ENCODE data around the gene LBH. TPM values are rescaled to one million over a fixed set of nuclear protein-coding genes. Genes with fewer than 3 reads are reported as not detected.

LBH gene
- total RNA-seq, 4 donors from 2014 or later, result 13.4 to 72.0 (median 42.6) TPM

DNA sequence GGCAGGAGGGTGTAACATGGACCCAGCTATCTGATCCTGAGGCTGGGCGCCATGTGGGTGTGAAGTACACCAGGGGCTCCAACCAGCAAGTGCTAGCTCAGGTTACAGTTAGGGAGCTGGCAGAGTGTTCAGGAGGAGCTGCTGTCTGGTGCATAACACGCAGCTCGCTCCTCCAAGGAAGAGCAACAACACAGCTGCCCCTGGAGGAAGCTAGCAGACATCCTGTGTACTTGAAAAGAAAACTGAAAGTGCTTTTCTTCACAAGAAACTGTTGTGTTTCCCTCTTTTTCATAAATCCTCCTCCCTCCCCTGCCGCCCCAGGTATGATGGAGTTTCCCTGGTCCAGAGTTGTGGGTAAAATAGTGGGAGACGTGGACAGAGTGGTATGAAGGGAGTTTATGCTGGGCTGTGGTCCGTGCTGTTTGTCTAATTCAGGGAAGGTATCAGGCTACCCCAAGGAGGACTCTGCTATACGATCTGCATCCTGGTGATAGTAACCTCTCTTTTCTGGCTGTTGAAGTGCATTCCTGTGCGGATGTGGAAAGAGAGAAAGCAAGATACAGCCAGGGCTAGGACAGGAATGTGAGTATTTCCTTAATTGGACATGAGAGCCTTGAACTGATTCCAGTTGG lies 6.1 kb upstream of the LBH start:
- H3K4me3 ChIP-seq (ENCODE audit: low read depth, poor library complexity, severe bottlenecking), result no peak overlapping the region
- intact Hi-C loops (cut with DNase I; ENCODE audit: low total_unique reads), result no loop called here
- TF ChIP-seq, protein P1, sequence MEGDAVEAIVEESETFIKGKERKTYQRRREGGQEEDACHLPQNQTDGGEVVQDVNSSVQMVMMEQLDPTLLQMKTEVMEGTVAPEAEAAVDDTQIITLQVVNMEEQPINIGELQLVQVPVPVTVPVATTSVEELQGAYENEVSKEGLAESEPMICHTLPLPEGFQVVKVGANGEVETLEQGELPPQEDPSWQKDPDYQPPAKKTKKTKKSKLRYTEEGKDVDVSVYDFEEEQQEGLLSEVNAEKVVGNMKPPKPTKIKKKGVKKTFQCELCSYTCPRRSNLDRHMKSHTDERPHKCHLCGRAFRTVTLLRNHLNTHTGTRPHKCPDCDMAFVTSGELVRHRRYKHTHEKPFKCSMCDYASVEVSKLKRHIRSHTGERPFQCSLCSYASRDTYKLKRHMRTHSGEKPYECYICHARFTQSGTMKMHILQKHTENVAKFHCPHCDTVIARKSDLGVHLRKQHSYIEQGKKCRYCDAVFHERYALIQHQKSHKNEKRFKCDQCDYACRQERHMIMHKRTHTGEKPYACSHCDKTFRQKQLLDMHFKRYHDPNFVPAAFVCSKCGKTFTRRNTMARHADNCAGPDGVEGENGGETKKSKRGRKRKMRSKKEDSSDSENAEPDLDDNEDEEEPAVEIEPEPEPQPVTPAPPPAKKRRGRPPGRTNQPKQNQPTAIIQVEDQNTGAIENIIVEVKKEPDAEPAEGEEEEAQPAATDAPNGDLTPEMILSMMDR (IDR thresholded peaks at IDR 0.05), result no peak
- no peak for TF ChIP-seq POLR2A (IDR thresholded peaks at IDR 0.05)
- peak in 1 of 2 donors; percentile 82 for DNase-seq (ENCODE audit: low spot score in 2 of 2)
- 11 to 18% methylated on average over 8 of the region's 8 CpGs for WGBS, 2 donors

DNA sequence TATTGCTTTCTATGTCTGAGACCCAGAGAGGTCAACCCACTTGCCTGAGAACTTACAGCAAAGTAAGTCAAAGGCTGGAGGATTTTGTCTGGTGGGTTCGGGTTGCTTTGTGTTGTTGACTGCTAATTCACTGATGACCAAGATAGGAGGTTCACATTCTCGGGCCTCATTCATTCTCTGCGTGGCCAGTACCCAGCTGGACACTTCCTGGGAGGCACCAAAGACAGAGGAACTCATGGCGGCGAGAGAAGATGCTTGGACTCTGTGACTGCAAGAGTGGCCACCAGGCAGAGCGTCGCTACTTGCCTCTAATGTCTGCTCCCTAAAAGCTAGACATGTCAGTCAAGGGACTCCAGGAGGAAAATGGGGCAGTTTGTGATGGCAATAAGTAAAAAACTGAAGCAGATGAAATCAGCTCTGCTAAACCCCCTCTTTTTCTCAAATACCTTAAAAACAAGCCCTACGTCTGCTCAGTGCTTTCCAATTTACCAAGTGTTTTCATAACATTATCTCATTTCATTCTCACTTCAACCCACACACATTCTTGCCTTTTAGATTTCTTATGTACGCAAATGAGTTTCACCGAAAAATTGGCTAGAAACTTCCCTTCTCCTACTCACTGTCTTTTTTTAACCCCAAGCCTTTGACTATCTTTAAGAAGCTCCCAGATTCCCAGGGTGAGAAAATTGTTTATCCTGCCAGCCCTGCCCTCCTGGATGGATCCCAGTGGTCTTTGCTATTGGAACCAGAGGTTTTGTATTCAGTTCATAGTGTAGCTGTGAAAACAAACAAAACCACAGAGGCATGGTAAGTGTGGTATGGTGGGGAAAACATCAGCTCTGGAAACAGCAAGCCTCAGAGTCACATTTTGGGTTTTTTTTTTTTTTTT lies 4.9 kb upstream of the LBH start:
- TF ChIP-seq, protein P1 (IDR thresholded peaks at IDR 0.05), result no peak
- no peak for TF ChIP-seq POLR2A (IDR thresholded peaks at IDR 0.05)
- WGBS, 2 donors, result 78 to 79% methylated on average over 10 of the region's 10 CpGs
- no peak overlapping the region for H3K4me3 ChIP-seq (ENCODE audit: low read depth, poor library complexity, severe bottlenecking)
- intact Hi-C loops (cut with DNase I; ENCODE audit: low total_unique reads), result no loop called here
- peak in 1 of 2 donors; percentile 72 for DNase-seq (ENCODE audit: low spot score in 2 of 2)

DNA sequence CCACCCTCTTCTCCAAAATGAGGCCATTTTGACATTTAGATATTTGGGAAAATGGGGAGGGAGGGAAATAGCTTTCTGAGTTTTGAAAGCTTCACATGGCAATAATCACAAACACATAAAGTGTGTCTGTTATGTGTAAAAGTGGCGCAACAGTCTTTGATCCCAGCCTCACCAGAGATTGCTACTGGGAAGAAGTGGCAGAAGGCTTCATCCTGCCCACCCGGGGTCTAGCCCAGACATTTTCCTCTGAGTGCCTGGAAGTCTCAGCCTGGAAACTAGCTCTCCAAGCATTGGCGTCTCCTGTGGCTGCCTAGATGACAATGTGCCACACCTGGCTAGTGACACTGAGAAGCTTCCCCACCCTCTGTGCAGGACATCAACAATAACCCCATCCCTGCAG lies 1.7 kb upstream of the LBH start:
- H3K4me3 ChIP-seq (ENCODE audit: low read depth, poor library complexity, severe bottlenecking), result no peak overlapping the region
- DNase-seq (ENCODE audit: low spot score in 2 of 2), result peak in 1 of 2 donors; percentile 76
- WGBS, 2 donors, result 83 to 94% methylated on average over 3 of the region's 3 CpGs
- intact Hi-C loops (cut with DNase I; ENCODE audit: low total_unique reads), result loop anchor here (2.0 kb wide), 1 partner anchor 15 kb away; no protein-coding TSS in a partner anchor
- TF ChIP-seq, protein P1 (IDR thresholded peaks at IDR 0.05), result no peak
- TF ChIP-seq POLR2A (IDR thresholded peaks at IDR 0.05), result no peak

DNA sequence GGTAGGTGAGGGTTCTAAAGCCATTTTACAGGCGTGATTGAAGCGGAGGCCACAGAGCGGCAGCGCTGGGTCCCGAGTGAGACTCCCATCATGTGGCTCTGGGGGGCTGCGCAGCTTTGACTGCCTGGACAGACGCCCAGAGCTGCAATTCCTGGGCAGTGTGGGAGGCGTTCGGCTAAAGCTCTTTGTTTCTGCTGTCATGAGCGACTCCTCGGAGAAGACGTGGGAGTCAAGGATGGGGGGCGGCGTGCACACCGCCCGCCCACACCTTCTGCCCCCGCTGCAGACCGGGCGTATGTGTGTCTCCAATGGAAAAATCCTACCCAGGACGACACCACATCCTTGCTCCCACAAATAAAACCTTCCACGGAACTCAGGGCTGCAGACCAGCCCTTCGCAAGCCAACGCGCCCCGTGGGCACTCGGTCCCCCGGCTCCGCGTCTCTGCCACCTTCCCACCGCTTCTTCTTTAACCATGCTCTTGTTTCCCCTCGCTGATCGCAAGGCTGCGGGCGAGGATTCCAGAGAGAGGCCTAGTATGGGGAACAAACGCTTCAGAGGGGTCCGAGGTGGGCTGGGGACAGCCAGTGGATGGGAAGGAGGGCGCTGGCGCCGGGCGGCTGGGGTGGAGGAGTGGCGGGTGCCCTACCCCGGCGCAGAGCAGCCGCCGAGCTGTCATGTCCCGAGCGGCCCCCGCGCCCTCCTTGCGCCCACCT lies 680 bp upstream of the LBH start:
- TF ChIP-seq POLR2A (IDR thresholded peaks at IDR 0.05), result no peak
- TF ChIP-seq, protein P1 (IDR thresholded peaks at IDR 0.05), result no peak
- DNase-seq (ENCODE audit: low spot score in 2 of 2), result peak in 1 of 2 donors; percentile 87
- peak overlapping the region; percentile 40 for H3K4me3 ChIP-seq (ENCODE audit: low read depth, poor library complexity, severe bottlenecking)
- intact Hi-C loops (cut with DNase I; ENCODE audit: low total_unique reads), result no loop called here
- 17 to 20% methylated on average over 43 to 47 of the region's 50 CpGs for WGBS, 2 donors

- H3K4me3 ChIP-seq (ENCODE audit: low read depth, poor library complexity, severe bottlenecking), result peak overlapping the region; percentile 57
- WGBS, 2 donors, result 1% methylated on average over 40 to 58 of the region's 70 CpGs
- intact Hi-C loops (cut with DNase I; ENCODE audit: low total_unique reads), result no loop called here
- TF ChIP-seq, protein P1 (IDR thresholded peaks at IDR 0.05), result no peak
- TF ChIP-seq POLR2A (IDR thresholded peaks at IDR 0.05), result no peak
- peak in 1 of 2 donors; percentile 94 for DNase-seq (ENCODE audit: low spot score in 2 of 2)
Observed at GRCh38 chr2:30231996-30232800, 864 bp downstream of the LBH start.

Measured in lower leg skin (tissue), 4 donors.